ENCODE data around the gene SLC35D1. TPM values are rescaled to one million over a fixed set of nuclear protein-coding genes. Genes with fewer than 3 reads are reported as not detected.

The SLC35D1 gene
- total and polyA plus RNA-seq, 2 of the 8 experiments (the other 6 are each of a cell fraction or from before 2014, with no cell fraction given) = 1.2 to 2.7 TPM

DNA sequence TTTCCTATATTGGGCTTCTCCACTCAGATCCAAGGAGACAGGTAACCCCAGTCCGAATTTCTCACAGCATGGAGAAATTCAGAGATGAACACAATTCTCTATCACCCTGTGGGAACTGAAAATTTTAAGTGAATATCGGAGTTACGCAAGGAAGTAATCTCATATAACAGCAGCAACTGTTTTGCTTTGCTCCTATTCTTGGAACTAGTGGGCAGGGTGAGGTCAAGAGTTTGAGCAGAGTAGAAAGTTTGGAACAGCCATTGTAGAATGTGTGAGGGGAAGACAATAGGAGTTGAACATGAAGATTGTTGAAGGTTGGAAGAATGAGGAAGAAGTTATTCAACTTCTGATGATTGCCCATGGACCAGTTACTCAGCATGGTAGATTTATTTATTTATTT, 24.3 kb upstream of the SLC35D1 start:
- TF ChIP-seq TCF12 (IDR thresholded peaks at IDR 0.05; ENCODE audit: low read depth, low read length) = no peak
- TF ChIP-seq SP2 (IDR thresholded peaks at IDR 0.05; ENCODE audit: low read length) = no peak
- TF ChIP-seq POU5F1 (IDR thresholded peaks at IDR 0.05; ENCODE audit: low read depth, low read length) = no peak
- TF ChIP-seq SUZ12 (IDR thresholded peaks at IDR 0.05; ENCODE audit: low read length) = no peak
- TF ChIP-seq RAD21 (IDR thresholded peaks at IDR 0.05 in 1 of 2, conservative IDR thresholded peaks at IDR 0.05 in 1 of 2; ENCODE audit: low read depth in 2 of 2, low read length in 2 of 2) = no peak
- TF ChIP-seq SIRT6 (IDR thresholded peaks at IDR 0.05; ENCODE audit: low read length) = no peak
- no peak for TF ChIP-seq TAF7 (optimal IDR thresholded peaks at IDR 0.05; ENCODE audit: borderline replicate concordance, low read depth, low read length)
- TF ChIP-seq CREB1 (IDR thresholded peaks at IDR 0.05) = no peak
- TF ChIP-seq EGR1 (IDR thresholded peaks at IDR 0.05; ENCODE audit: borderline replicate concordance, low read depth, low read length) = no peak
- TF ChIP-seq CBX5 (IDR thresholded peaks at IDR 0.05; ENCODE audit: low read depth, low read length) = no peak
- no peak for TF ChIP-seq HDAC2 (IDR thresholded peaks at IDR 0.05; ENCODE audit: borderline replicate concordance in 1 of 2, low read depth in 2 of 2, low read length in 2 of 2)
- no peak for TF ChIP-seq GTF2F1 (IDR thresholded peaks at IDR 0.05; ENCODE audit: borderline replicate concordance, low read depth, low read length)
- H2BK5ac ChIP-seq (ENCODE audit: low read depth, low read length) = no peak overlapping the region
- H4K20me1 ChIP-seq (replicated peaks in 1 of 2; ENCODE audit: control insufficient read depth in 1 of 2, insufficient read depth in 2 of 2, low read length in 2 of 2) = no peaks in the 10 kb centered on the region
- no peaks in the 10 kb centered on the region for H3K23me2 ChIP-seq (ENCODE audit: low read depth, low read length)
- H3K56ac ChIP-seq (replicated peaks; ENCODE audit: insufficient read length, low read depth, low read length) = no peak overlapping the region
- H3K14ac ChIP-seq (ENCODE audit: insufficient read length) = no peak overlapping the region
- WGBS, 2 experiments (ENCODE audit: extremely low coverage in 1 of 2, insufficient coverage in 1 of 2, insufficient read length in 1 of 2, insufficient replicate concordance in 2 of 2, low coverage in 1 of 2, low lambda C conversion rate in 2 of 2, missing lambda C conversion rate in 1 of 2) = 100% methylated on average over 3 of the region's 3 CpGs; no CpG with 5 or more reads in 1 of the 2 experiments
- no peak overlapping the region for H2AK5ac ChIP-seq (ENCODE audit: low read depth, low read length)
- no peak overlapping the region for H2BK15ac ChIP-seq (ENCODE audit: low read length)
- no peaks in the 10 kb centered on the region for H3K4me1 ChIP-seq (replicated peaks in 1 of 4; ENCODE audit: control insufficient read depth in 3 of 4, insufficient read depth in 4 of 4, low read length in 3 of 4)
- H3K27me3 ChIP-seq (replicated peaks in 1 of 4; ENCODE audit: control insufficient read depth in 3 of 4, extremely low read depth in 1 of 4, insufficient read depth in 3 of 4, low read length in 3 of 4) = no peaks in the 10 kb centered on the region
- H2BK120ac ChIP-seq (replicated peaks; ENCODE audit: low read depth, low read length) = no peak overlapping the region
- no peak overlapping the region for H4K5ac ChIP-seq (ENCODE audit: insufficient read length, low read depth, low read length)
- CTCF ChIA-PET (ENCODE audit: partially characterized antibody) = no interaction called here
- no peak overlapping the region for H3K27ac ChIP-seq (ENCODE audit: low read depth, low read length)
- no peak overlapping the region for H4K8ac ChIP-seq (ENCODE audit: extremely low read depth, insufficient read depth, low read length)
- no peaks in the 10 kb centered on the region for H3K9me3 ChIP-seq (ENCODE audit: insufficient read depth in 2 of 2, low read depth in 1 of 2, low read length in 1 of 2)
- H2AFZ ChIP-seq (ENCODE audit: low read length) = no peak overlapping the region
- no peak overlapping the region for H2BK12ac ChIP-seq (ENCODE audit: low read depth, low read length)
- no peak overlapping the region for H3K23ac ChIP-seq (ENCODE audit: insufficient read length)
- no peak for FAIRE-seq
- no peaks in the 10 kb centered on the region for H3K36me3 ChIP-seq (ENCODE audit: control insufficient read depth in 2 of 4, insufficient read depth in 4 of 4, low read length in 3 of 4)
- H3K4me3 ChIP-seq (ENCODE audit: extremely low read depth in 1 of 4, insufficient read depth in 2 of 4, low read depth in 3 of 4, low read length in 4 of 4) = no peak overlapping the region
- no peak overlapping the region for H3K18ac ChIP-seq (ENCODE audit: extremely low read depth, low read length)
- DNase-seq (ENCODE audit: low read depth in 1 of 2, low spot score in 2 of 2) = no peak
- H2BK20ac ChIP-seq (ENCODE audit: low read length) = no peak overlapping the region
- POLR2A ChIA-PET (ENCODE audit: partially characterized antibody) = no interaction called here
- no peak overlapping the region for H3K9ac ChIP-seq (replicated peaks in 1 of 4; ENCODE audit: extremely low read depth in 1 of 4, low read depth in 3 of 4, low read length in 3 of 4)
- H4K91ac ChIP-seq (replicated peaks; ENCODE audit: insufficient read length, low read length) = no peak overlapping the region
- no peak overlapping the region for H3K4ac ChIP-seq (replicated peaks; ENCODE audit: insufficient read length, low read depth, low read length)
- no peaks in the 10 kb centered on the region for H3K79me2 ChIP-seq (ENCODE audit: control insufficient read depth in 1 of 2, insufficient read depth in 2 of 2, low read length in 2 of 2)
- H3K79me1 ChIP-seq (ENCODE audit: low read depth, low read length) = no peaks in the 10 kb centered on the region
- H3K4me2 ChIP-seq (ENCODE audit: insufficient read depth in 1 of 2, low read depth in 2 of 2, low read length in 2 of 2) = no peak overlapping the region
